Measurements from ENCODE around the gene LOXHD1.

The LOXHD1 gene

GRCh38 chr18:46601141-46601805 is 55.7 kb downstream of the LOXHD1 start:
- Mint-ChIP-seq H3K4me1 (ENCODE audit: low read depth in 2 of 2) (peaks cover under 1 to 5% of the 10 kb centered on the region in 2 donors), H3K36me3 (ENCODE audit: insufficient read depth) (peaks cover 4% of the 10 kb centered on the region), H3K27ac (no peak overlapping the region), H3K9me3 (no peaks in the 10 kb centered on the region), H3K27me3 (peaks cover 0 to 46% of the 10 kb centered on the region in 2 donors), H3K4me3 (no peak overlapping the region)
- ATAC-seq (replicated peaks) (no peak), DNase-seq (no peak)

- H3K9me3 Mint-ChIP-seq, result no peaks in the 10 kb centered on the region
- ATAC-seq (replicated peaks), result peak; percentile 47
Observed at GRCh38 chr18:46596119-46596518, 60.9 kb downstream of the LOXHD1 start.

GRCh38 chr18:46591783-46592391 is 65.1 kb downstream of the LOXHD1 start:
- Mint-ChIP-seq H3K36me3 (ENCODE audit: insufficient read depth) (no peaks in the 10 kb centered on the region), H3K27me3 (peaks cover 4 to 53% of the 10 kb centered on the region in 2 donors), H3K4me1 (ENCODE audit: low read depth in 2 of 2) (peaks cover 2 to 6% of the 10 kb centered on the region in 2 donors), H3K9me3 (no peaks in the 10 kb centered on the region), H3K27ac (no peak overlapping the region), H3K4me3 (no peak overlapping the region)
- ATAC-seq (replicated peaks) (no peak), DNase-seq (no peak)

More at GRCh38 chr18:46596119-46596518, 60.9 kb downstream of the LOXHD1 start:
- Mint-ChIP-seq H3K4me1 (ENCODE audit: low read depth in 2 of 2) (peaks cover 2 to 6% of the 10 kb centered on the region in 2 donors), H3K27me3 (peaks cover 4 to 43% of the 10 kb centered on the region in 2 donors), H3K27ac (peak overlapping the region in 1 of 2 donors; percentile 36), H3K4me3 (no peak overlapping the region), H3K36me3 (ENCODE audit: insufficient read depth) (no peaks in the 10 kb centered on the region)
- DNase-seq, result no peak

- no peaks in the 10 kb centered on the region for H3K36me3 Mint-ChIP-seq (ENCODE audit: insufficient read depth)
Observed at GRCh38 chr18:46590103-46590502, 66.9 kb downstream of the LOXHD1 start.

GRCh38 chr18:46588971-46589660 is 67.9 kb downstream of the LOXHD1 start:
- Mint-ChIP-seq H3K4me3 (no peak overlapping the region), H3K4me1 (ENCODE audit: low read depth in 2 of 2) (no peaks in the 10 kb centered on the region), H3K36me3 (ENCODE audit: insufficient read depth) (no peaks in the 10 kb centered on the region), H3K27ac (no peak overlapping the region), H3K9me3 (no peaks in the 10 kb centered on the region), H3K27me3 (peaks cover 4 to 42% of the 10 kb centered on the region in 2 donors)
- no peak for ATAC-seq (replicated peaks)
- no peak for DNase-seq

More at GRCh38 chr18:46590103-46590502, 66.9 kb downstream of the LOXHD1 start:
- peaks cover 4 to 52% of the 10 kb centered on the region in 2 donors for H3K27me3 Mint-ChIP-seq
- ATAC-seq (replicated peaks) (no peak), DNase-seq (no peak)
- no peaks in the 10 kb centered on the region for H3K4me1 Mint-ChIP-seq (ENCODE audit: low read depth in 2 of 2)
- H3K9me3 Mint-ChIP-seq, result no peaks in the 10 kb centered on the region
- H3K27ac Mint-ChIP-seq, result no peak overlapping the region
- no peak overlapping the region for H3K4me3 Mint-ChIP-seq

- Mint-ChIP-seq H3K36me3 (ENCODE audit: insufficient read depth) (no peaks in the 10 kb centered on the region), H3K4me1 (ENCODE audit: low read depth in 2 of 2) (no peaks in the 10 kb centered on the region), H3K4me3 (no peak overlapping the region), H3K9me3 (no peaks in the 10 kb centered on the region), H3K27ac (no peak overlapping the region), H3K27me3 (peaks cover 0 to 27% of the 10 kb centered on the region in 2 donors)
- DNase-seq (no peak), ATAC-seq (replicated peaks) (no peak)
Observed at GRCh38 chr18:46587600-46587999, 69.4 kb downstream of the LOXHD1 start.

- Mint-ChIP-seq H3K27ac (no peak overlapping the region), H3K4me1 (ENCODE audit: low read depth in 2 of 2) (no peaks in the 10 kb centered on the region), H3K36me3 (ENCODE audit: insufficient read depth) (no peaks in the 10 kb centered on the region), H3K4me3 (no peak overlapping the region), H3K9me3 (peaks cover 8 to 13% of the 10 kb centered on the region in 2 donors), H3K27me3 (peaks cover 29 to 34% of the 10 kb centered on the region in 2 donors)
- no peak for DNase-seq
- ATAC-seq (replicated peaks), result no peak
Observed at GRCh38 chr18:46583711-46584110, 73.3 kb downstream of the LOXHD1 start.

- Mint-ChIP-seq H3K9me3 (peaks cover 8 to 13% of the 10 kb centered on the region in 2 donors), H3K4me1 (ENCODE audit: low read depth in 2 of 2) (no peaks in the 10 kb centered on the region), H3K27me3 (peaks cover 31 to 43% of the 10 kb centered on the region in 2 donors), H3K4me3 (no peak overlapping the region), H3K27ac (no peak overlapping the region), H3K36me3 (ENCODE audit: insufficient read depth) (no peaks in the 10 kb centered on the region)
- DNase-seq (no peak), ATAC-seq (replicated peaks) (no peak)
Observed at GRCh38 chr18:46581648-46582047, 75.4 kb downstream of the LOXHD1 start.

- H3K9me3 Mint-ChIP-seq, result peaks cover 8 to 13% of the 10 kb centered on the region in 2 donors
- H3K27ac Mint-ChIP-seq, result no peak overlapping the region
- H3K4me1 Mint-ChIP-seq (ENCODE audit: low read depth in 2 of 2), result no peaks in the 10 kb centered on the region
- H3K36me3 Mint-ChIP-seq (ENCODE audit: insufficient read depth), result no peaks in the 10 kb centered on the region
- H3K27me3 Mint-ChIP-seq, result peaks cover 34 to 56% of the 10 kb centered on the region in 2 donors
- no peak overlapping the region for H3K4me3 Mint-ChIP-seq
- no peak for DNase-seq
- no peak for ATAC-seq (replicated peaks)
Observed at GRCh38 chr18:46578987-46579386, 78.0 kb downstream of the LOXHD1 start.

GRCh38 chr18:46577546-46577945 is 79.5 kb downstream of the LOXHD1 start:
- ATAC-seq (replicated peaks) (no peak), DNase-seq (no peak)
- peaks cover 34 to 57% of the 10 kb centered on the region in 2 donors for H3K27me3 Mint-ChIP-seq
- peaks cover 8 to 13% of the 10 kb centered on the region in 2 donors for H3K9me3 Mint-ChIP-seq
- no peak overlapping the region for H3K27ac Mint-ChIP-seq
- H3K4me3 Mint-ChIP-seq, result no peak overlapping the region
- H3K4me1 Mint-ChIP-seq (ENCODE audit: low read depth in 2 of 2), result no peaks in the 10 kb centered on the region
- no peaks in the 10 kb centered on the region for H3K36me3 Mint-ChIP-seq (ENCODE audit: insufficient read depth)

GRCh38 chr18:46575851-46576250 is 81.2 kb downstream of the LOXHD1 start:
- DNase-seq (no peak), ATAC-seq (replicated peaks) (no peak)
- Mint-ChIP-seq H3K4me1 (ENCODE audit: low read depth in 2 of 2) (no peaks in the 10 kb centered on the region), H3K27ac (no peak overlapping the region), H3K36me3 (ENCODE audit: insufficient read depth) (no peaks in the 10 kb centered on the region), H3K27me3 (peaks cover 25 to 58% of the 10 kb centered on the region in 2 donors), H3K4me3 (no peak overlapping the region), H3K9me3 (peaks cover 3 to 6% of the 10 kb centered on the region in 2 donors)

GRCh38 chr18:46574743-46575115 is 82.3 kb downstream of the LOXHD1 start:
- no peak overlapping the region for H3K27ac Mint-ChIP-seq
- DNase-seq (no peak), ATAC-seq (replicated peaks) (no peak)
- H3K4me3 Mint-ChIP-seq, result no peak overlapping the region
- H3K4me1 Mint-ChIP-seq (ENCODE audit: low read depth in 2 of 2), result no peaks in the 10 kb centered on the region
- H3K9me3 Mint-ChIP-seq, result no peaks in the 10 kb centered on the region
- H3K27me3 Mint-ChIP-seq, result peaks cover 15 to 57% of the 10 kb centered on the region in 2 donors
- no peaks in the 10 kb centered on the region for H3K36me3 Mint-ChIP-seq (ENCODE audit: insufficient read depth)

GRCh38 chr18:46574000-46574742 is 82.8 kb downstream of the LOXHD1 start:
- ATAC-seq (replicated peaks), result no peak
- H3K9me3 Mint-ChIP-seq, result no peaks in the 10 kb centered on the region
- no peaks in the 10 kb centered on the region for H3K36me3 Mint-ChIP-seq (ENCODE audit: insufficient read depth)
- no peaks in the 10 kb centered on the region for H3K4me1 Mint-ChIP-seq (ENCODE audit: low read depth in 2 of 2)
- H3K4me3 Mint-ChIP-seq, result no peak overlapping the region
- no peak for DNase-seq
- H3K27ac Mint-ChIP-seq, result no peak overlapping the region
- peaks cover 9 to 57% of the 10 kb centered on the region in 2 donors for H3K27me3 Mint-ChIP-seq

Data from effector memory CD8-positive, alpha-beta T cell (primary cell).